HUES64 (cell line): ENCODE data around the gene TMEM255B.
"Not testable (repeated sequence)": the region's sequence is repeated elsewhere in the genome, so short reads cannot be mapped to it uniquely, and the experiment has no call there.

Experiments
- H3K27ac ChIP-seq: 2 replicates; pipeline ENCODE4 v1.7.0; 2013; ENCODE audit warnings: low read depth, low read length, inconsistent platforms
- H3K27me3 ChIP-seq: 2 replicates; pipeline ENCODE4 v1.6.1; 2013; ENCODE audit warnings: mild to moderate bottlenecking, low read length; ENCODE audit not compliant: insufficient read depth
- H3K36me3 ChIP-seq: 2 replicates; pipeline ENCODE4 v1.6.1; 2013; ENCODE audit warnings: mild to moderate bottlenecking, low read length; ENCODE audit not compliant: insufficient read depth
- H3K4me1 ChIP-seq: 2 replicates; pipeline ENCODE4 v1.6.1; 2013; ENCODE audit warnings: mild to moderate bottlenecking, low read length, moderate library complexity; ENCODE audit not compliant: insufficient read depth
- H3K4me3 ChIP-seq: 2 replicates; pipeline ENCODE4 v1.5.1; 2013; ENCODE audit warnings: mild to moderate bottlenecking, low read length, moderate library complexity
- H3K9ac ChIP-seq: 2 replicates; pipeline ENCODE4 v1.6.1; 2013; ENCODE audit warnings: mild to moderate bottlenecking, low read depth, low read length
- H3K9me3 ChIP-seq: 2 replicates; pipeline ENCODE4 v1.6.1; 2013; ENCODE audit warnings: low read depth, low read length; ENCODE audit not compliant: insufficient read depth
- WGBS: fragments of 150-250, 120-280 bp; methylation state at CpG from one replicate; pipeline ENCODE4 v1.1.7; 2013; ENCODE audit warnings: missing lambda C conversion rate; 5-methylcytosine and 5-hydroxymethylcytosine counted together

TMEM255B gene

DNA sequence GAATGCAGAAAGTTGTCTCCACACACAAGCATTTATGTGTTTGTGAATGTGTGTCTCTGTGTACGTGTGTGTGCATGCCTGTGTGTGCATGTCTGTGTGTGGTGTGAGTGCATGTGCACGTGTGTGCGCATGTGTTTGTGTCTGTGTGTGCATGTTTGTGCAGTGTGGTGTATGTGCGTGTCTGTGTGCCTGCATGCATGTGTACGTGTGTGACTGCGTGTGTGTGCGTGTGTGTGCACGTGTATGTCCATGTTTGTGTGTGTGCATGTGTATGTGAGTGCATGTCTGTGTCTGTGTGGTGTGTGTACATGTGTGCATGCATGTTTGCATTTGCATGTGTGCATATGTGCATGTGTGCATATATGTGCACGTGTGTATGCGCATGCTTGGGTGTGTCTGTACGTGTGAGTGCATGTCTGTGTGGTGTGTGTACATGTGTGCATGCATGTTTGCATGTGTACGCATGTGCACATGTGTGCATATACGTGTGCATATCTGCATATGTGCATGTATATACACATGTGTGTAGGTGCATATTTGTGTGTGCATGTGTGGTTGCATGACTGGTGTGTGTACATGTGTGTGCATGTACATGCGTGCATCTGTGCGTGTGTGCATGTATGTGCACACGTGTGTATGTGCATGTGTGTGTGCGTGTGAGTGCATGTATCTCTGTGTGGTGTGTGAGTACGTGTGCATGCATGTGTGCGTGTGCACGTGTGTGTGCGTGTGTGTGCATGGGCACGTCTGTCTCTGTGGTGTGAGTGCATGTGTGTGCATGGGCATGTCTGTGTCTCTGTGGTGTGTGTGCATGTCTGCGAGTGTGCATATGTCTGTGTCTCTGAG lies 8.2 kb upstream of the TMEM255B start:
- H3K4me1 ChIP-seq = no peaks in the 10 kb centered on the region

DNA sequence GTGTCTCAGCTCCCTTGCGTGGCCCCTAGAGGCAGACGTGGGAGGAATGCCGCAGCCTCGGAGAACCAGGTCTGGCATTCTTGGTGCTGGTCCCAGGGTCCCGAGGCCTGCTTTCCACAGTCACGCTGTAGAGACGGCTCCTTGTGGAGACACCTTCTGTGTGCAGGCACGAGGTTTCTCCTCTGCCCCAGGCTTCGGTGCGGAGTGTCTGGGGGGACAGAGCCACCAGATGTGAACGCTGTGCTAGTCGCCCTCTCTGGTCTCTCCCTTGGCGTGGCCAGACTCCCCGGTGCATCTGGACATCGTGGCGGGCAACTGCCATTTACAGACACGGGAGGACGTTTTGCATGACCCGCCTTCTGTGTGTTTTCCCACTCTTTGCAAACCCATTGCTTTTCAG lies 7.5 kb upstream of the TMEM255B start:
- Histone ChIP-seq H3K4me3 (no peak overlapping the region), H3K9ac (no peak overlapping the region), H3K9me3 (no peaks in the 10 kb centered on the region), H3K36me3 (no peaks in the 10 kb centered on the region), H3K27me3 (no peaks in the 10 kb centered on the region), H3K27ac (no peak overlapping the region), H3K4me1 (no peaks in the 10 kb centered on the region)
- 95% methylated on average over 19 of the region's 19 CpGs for WGBS

More for the DNA sequence above, 8.2 kb upstream of the TMEM255B start:
- Histone ChIP-seq H3K36me3 (no peaks in the 10 kb centered on the region), H3K27ac (no peak overlapping the region), H3K4me3 (no peak overlapping the region), H3K9ac (no peak overlapping the region), H3K27me3 (no peaks in the 10 kb centered on the region), H3K9me3 (no peaks in the 10 kb centered on the region)
- WGBS = 91% methylated on average over 23 of the region's 23 CpGs

DNA sequence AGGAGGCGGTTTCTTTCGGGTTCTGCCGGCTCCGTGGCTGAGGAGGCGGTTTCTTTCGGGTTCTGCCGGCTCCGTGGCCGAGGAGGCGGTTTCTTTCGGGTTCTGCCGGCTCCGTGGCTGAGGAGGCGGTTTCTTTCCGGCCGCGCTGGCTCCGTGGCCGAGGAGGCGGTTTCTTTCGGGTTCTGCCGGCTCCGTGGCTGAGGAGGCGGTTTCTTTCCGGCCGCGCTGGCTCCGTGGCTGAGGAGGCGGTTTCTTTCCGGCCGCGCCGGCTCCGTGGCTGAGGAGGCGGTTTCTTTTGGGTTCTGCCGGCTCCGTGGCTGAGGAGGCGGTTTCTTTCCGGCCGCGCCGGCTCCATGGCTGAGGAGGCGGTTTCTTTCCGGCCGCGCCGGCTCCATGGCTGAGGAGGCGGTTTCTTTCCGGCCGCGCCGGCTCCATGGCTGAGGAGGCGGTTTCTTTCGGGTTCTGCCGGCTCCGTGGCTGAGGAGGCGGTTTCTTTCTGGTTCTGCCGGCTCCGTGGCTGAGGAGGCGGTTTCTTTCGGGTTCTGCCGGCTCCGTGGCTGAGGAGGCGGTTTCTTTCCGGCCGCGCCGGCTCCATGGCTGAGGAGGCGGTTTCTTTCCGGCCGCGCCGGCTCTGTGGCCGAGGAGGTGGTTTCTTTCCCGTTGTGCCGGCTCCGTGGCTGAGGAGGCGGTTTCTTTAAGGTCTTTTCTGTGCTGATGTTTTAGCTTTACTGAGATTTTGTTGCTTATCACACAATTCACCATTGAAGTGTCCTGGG lies 6.6 kb upstream of the TMEM255B start:
- not testable (repeated sequence) for H3K9me3 ChIP-seq, H3K4me3 ChIP-seq, H3K4me1 ChIP-seq, H3K27ac ChIP-seq, H3K9ac ChIP-seq, H3K27me3 ChIP-seq, H3K36me3 ChIP-seq
- 95% methylated on average over 69 of the region's 78 CpGs for WGBS

DNA sequence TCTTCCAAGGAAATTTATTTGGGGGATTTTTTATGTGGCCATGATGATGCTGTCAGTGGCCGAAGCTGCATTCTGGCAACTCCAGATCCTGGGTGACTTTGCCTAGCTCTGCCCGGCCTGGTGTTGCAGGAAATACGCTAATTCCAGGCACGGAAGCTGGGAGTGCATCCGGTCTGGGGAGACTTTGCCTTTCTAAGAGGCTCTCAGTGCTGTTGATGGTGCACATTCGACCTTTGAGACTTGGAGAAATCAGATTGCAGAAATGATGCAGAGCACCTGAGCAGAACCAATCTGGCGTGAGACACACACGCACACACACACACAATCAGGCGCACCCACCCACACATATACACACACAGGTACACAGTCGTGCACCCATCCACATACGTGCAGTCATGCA lies 5.9 kb upstream of the TMEM255B start:
- WGBS = 86% methylated on average over 11 of the region's 11 CpGs
- Histone ChIP-seq H3K36me3 (no peaks in the 10 kb centered on the region), H3K9me3 (no peaks in the 10 kb centered on the region), H3K4me1 (no peaks in the 10 kb centered on the region), H3K27me3 (peaks cover 11% of the 10 kb centered on the region), H3K27ac (no peak overlapping the region), H3K9ac (no peak overlapping the region), H3K4me3 (no peak overlapping the region)

DNA sequence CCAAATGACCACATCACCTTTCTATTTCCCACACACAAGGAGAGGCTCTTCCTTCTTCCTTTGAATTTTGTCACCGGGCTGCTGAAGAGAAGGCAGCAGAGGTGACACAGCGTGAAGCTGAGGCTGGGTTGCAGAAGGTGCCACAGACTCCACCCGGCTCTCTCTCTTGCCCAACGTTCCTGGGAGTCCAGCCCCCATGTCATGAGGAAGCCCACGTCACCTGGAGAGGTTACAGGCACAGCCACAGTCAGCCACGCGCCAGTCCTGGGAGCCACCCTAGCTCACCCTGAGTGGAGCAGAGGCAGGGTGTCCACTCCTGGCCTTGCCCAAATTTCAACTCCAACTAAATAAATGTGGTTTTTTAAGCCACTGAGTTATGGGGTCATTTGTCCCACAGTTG lies 4.8 kb upstream of the TMEM255B start:
- WGBS = 86% methylated on average over 7 of the region's 7 CpGs
- H3K27ac ChIP-seq = no peak overlapping the region
- H3K4me3 ChIP-seq = no peak overlapping the region
- no peaks in the 10 kb centered on the region for H3K36me3 ChIP-seq
- no peaks in the 10 kb centered on the region for H3K9me3 ChIP-seq
- no peak overlapping the region for H3K9ac ChIP-seq
- H3K4me1 ChIP-seq = no peaks in the 10 kb centered on the region
- peaks cover 18% of the 10 kb centered on the region for H3K27me3 ChIP-seq

DNA sequence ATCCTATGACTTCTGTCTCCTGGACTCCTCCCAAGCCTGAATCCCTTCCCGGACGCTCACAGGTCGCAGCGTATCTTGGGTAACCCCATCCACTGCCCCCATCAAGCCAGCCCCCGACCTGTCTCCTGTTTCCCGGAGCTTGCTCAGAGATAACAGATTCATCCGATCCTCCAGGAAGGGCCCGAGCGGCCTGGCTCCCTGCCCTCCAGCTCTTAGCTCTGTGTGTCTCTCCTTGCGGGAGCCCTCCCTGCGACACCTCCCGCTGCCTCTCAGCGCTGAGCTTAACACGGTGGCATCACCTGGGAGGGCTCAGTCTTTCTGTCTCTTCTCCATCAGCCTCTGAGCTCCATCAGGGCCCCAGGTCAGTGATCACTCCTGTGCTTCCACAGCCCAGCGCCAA lies 4.3 kb upstream of the TMEM255B start:
- no peak overlapping the region for H3K4me3 ChIP-seq
- no peaks in the 10 kb centered on the region for H3K36me3 ChIP-seq
- WGBS = 86% methylated on average over 15 of the region's 15 CpGs
- H3K27ac ChIP-seq = no peak overlapping the region
- H3K9ac ChIP-seq = no peak overlapping the region
- no peaks in the 10 kb centered on the region for H3K4me1 ChIP-seq
- H3K27me3 ChIP-seq = peaks cover 23% of the 10 kb centered on the region
- no peaks in the 10 kb centered on the region for H3K9me3 ChIP-seq

DNA sequence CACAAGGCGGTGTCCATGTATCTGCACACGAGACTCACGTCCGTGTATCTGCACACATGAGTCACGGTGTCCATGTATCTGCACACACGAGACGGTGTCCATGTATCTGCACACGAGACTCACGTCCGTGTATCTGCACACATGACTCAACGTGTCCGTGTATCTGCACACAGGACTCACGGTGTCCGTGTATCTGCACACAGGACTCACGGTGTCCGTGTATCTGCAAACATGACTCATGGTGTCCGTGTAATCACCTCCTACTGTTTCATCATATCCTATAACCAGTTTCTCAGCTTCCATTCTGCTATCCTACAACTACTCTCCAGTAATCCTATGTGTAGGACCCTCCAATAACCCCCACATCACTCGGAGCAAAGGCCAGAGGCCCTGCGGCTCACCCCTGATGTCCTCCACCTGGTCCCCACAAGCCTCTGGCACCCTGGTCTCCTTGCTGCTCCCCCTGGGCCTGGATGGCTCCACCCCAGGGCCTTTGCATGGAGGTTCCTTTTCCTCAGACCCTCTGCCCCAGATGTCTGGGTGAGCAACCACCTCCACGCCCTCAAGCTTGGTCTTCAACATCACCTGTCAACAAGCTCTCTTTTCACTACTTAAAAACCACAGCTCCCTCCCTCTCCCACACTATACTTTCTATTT lies 2.5 kb upstream of the TMEM255B start:
- Histone ChIP-seq H3K27ac (no peak overlapping the region), H3K9me3 (no peaks in the 10 kb centered on the region), H3K27me3 (peaks cover 41% of the 10 kb centered on the region), H3K36me3 (no peaks in the 10 kb centered on the region), H3K9ac (no peak overlapping the region), H3K4me1 (no peaks in the 10 kb centered on the region), H3K4me3 (no peak overlapping the region)
- 94% methylated on average over 20 of the region's 20 CpGs for WGBS

DNA sequence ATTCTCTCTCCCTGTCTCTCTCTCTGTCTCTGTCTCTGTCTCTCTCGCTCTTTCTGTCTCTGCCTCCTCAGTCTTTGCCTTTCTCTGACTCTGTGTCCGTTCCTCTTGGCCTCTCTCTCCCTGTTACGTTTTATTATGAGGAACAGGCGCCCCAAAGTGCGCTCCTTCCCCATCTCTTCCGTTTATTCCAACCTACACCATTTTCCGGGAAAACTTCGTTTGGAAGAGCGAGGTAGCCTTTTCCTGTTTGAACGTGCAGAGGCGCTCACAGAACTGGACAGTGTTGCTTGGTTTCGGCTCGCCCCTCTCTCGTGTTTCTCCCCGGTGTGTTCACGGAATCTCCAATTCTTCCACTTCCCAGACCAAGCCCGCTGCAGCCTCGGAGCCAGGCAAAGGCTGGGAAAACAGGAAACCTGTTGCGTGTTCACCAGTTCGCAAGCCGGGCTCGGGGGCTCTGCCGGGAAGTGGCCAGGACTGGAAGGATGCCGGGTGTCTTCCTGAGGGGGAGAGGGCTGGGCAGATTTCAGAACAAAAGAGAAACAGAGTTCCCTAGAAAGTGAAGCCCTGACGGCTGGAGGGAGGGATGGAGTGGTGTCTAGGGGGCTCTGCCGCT lies 605 bp downstream of the TMEM255B start:
- H3K9ac ChIP-seq = peak overlapping the region; percentile 31
- H3K4me1 ChIP-seq = no peaks in the 10 kb centered on the region
- H3K27ac ChIP-seq = no peak overlapping the region
- no peaks in the 10 kb centered on the region for H3K36me3 ChIP-seq
- H3K4me3 ChIP-seq = peak overlapping the region; percentile 76
- no peaks in the 10 kb centered on the region for H3K9me3 ChIP-seq
- 1% methylated on average over 24 of the region's 26 CpGs for WGBS
- H3K27me3 ChIP-seq = peaks cover 44% of the 10 kb centered on the region

DNA sequence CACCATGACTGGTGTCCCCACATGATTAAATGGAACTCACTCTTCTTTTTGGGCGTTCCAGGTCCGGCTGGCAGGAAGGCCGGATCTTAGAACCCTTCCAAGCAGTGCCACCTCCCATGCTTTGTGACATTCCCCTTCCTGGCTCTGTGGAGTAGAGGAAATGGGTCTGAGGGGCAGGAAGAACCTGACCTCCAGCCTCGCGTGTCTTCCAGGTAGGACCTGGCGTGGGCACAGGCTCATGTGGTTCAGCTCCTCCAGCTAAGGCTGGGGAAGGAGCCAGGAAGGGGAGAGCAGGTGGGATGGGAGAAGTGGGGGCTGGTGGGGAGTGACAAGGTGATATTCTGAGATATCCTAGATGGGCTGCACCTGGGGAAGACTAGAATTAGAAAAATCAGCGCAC lies 2.1 kb downstream of the TMEM255B start:
- Histone ChIP-seq H3K4me1 (no peaks in the 10 kb centered on the region), H3K27me3 (peaks cover 44% of the 10 kb centered on the region), H3K27ac (no peak overlapping the region), H3K9me3 (no peaks in the 10 kb centered on the region), H3K4me3 (no peak overlapping the region), H3K36me3 (no peaks in the 10 kb centered on the region), H3K9ac (no peak overlapping the region)
- 91% methylated on average over 7 of the region's 7 CpGs for WGBS

DNA sequence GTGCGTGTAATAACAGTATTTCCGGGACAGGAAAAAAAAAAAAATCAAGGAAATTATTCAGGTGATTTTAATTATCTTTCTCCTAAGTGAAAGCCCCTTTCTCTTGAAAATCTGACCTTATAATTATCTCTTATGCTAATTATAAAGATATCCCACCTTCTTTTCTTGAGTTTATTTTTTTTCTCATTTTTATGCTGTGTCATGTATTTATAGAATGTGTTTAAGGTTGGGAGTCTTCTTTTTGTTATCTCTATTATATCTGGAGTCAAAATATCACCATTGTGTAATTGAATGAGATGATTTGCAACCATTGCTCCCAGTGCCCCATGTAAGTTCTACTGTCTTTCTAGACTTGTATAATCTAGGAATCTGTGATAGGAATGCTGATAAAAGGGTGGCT lies 3.0 kb downstream of the TMEM255B start:
- Histone ChIP-seq H3K4me1 (no peaks in the 10 kb centered on the region), H3K9me3 (no peaks in the 10 kb centered on the region), H3K9ac (no peak overlapping the region), H3K27me3 (peaks cover 44% of the 10 kb centered on the region), H3K4me3 (no peak overlapping the region), H3K36me3 (no peaks in the 10 kb centered on the region), H3K27ac (no peak overlapping the region)
- 93% methylated on average over 2 of the region's 2 CpGs for WGBS

DNA sequence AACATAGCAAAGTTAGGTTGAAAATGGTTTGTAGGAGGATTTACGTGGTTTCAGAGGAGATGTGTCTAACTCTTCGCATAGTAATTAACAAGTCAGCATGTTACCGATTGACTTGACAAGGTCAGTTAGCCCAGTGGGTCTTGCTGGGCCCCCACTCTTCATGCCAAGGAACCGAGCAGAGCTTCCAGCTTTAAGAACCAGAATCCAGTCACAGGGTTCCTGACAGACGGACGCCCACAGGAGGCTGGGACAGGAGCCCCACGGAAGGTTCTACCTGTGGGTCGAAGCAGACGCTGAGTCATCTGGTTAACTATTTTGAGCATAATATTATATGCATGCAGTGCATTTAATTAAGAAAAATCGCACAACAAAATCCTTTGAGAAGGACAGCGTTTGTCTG lies 3.5 kb downstream of the TMEM255B start:
- 65% methylated on average over 10 of the region's 11 CpGs for WGBS
- Histone ChIP-seq H3K9ac (no peak overlapping the region), H3K27me3 (peaks cover 39% of the 10 kb centered on the region), H3K4me3 (no peak overlapping the region), H3K9me3 (no peaks in the 10 kb centered on the region), H3K36me3 (no peaks in the 10 kb centered on the region), H3K27ac (no peak overlapping the region), H3K4me1 (no peaks in the 10 kb centered on the region)
